Activated CD8-positive, alpha-beta T cell treated with anti-CD3 and anti-CD28 coated beads for 36 hours (primary cell): ENCODE measurements around the gene SGMS1. TPM values are rescaled to one million over a fixed set of nuclear protein-coding genes. Genes with fewer than 3 reads are reported as not detected.
"Not testable (repeated sequence)": the region's sequence is repeated elsewhere in the genome, so short reads cannot be mapped to it uniquely, and the experiment has no call there.

Source experiments
- ATAC-seq: fragments of 200-7000 bp; cut with Tn5 transposase; one replicate; pipeline ENCODE4 v1.10.0; 2021; ENCODE audit warnings: mild to moderate bottlenecking, moderate library complexity
- CTCF ChIA-PET: fragments of 350-600 bp; sonication (Branson Sonifier 250); formaldehyde crosslinking; loops from one replicate; lab custom pipeline; 2021; ENCODE audit warnings: antibody characterized with exemption; lab: Charles Lee
- POLR2A ChIA-PET: fragments of 350-600 bp; sonication (Branson Sonifier 250); formaldehyde crosslinking; loops from one replicate; lab custom pipeline; 2021; ENCODE audit warnings: antibody characterized with exemption; lab: Charles Lee
- DNase-seq: peaks from one replicate; pipeline ENCODE4 v3.0.0-alpha.2; 2020
- H3K27ac Mint-ChIP-seq: one replicate; pipeline ENCODE4 v1.8.0; 2021; ENCODE audit warnings: mild to moderate bottlenecking, mixed read lengths
- H3K27me3 Mint-ChIP-seq: one replicate; pipeline ENCODE4 v1.8.0; 2021; ENCODE audit warnings: mixed read lengths
- H3K36me3 Mint-ChIP-seq: one replicate; pipeline ENCODE4 v1.8.0; 2021; ENCODE audit warnings: low read depth, mixed read lengths
- H3K4me1 Mint-ChIP-seq: one replicate; pipeline ENCODE4 v1.8.0; 2021; ENCODE audit warnings: low read depth, mixed read lengths
- H3K4me3 Mint-ChIP-seq: one replicate; pipeline ENCODE4 v1.8.0; 2021; ENCODE audit warnings: mild to moderate bottlenecking, moderate library complexity, mixed read lengths
- H3K9me3 Mint-ChIP-seq: one replicate; pipeline ENCODE4 v1.8.0; 2021; ENCODE audit warnings: mixed read lengths
- intact Hi-C: fragments of 100-400 bp; cut with micrococcal nuclease; formaldehyde crosslinking; loops from one replicate; pipeline ENCODE4 v1.10.0; 2022
- total RNA-seq, 2 experiments: library from RNA; stranded (reverse); gene quantifications; one replicate each; pipeline ENCODE4 v1.2.3, GENCODE V29; 2021
- TF ChIP-seq, protein P1 (sequence below): fragments of 200-600 bp; IDR thresholded peaks from one replicate; pipeline ENCODE4 v1.8.0; 2022; ENCODE audit warnings: antibody characterized with exemption, mild to moderate bottlenecking

Gene SGMS1
- total RNA-seq, 2 experiments from 2014 or later, result 9.0 to 10.6 TPM

DNA sequence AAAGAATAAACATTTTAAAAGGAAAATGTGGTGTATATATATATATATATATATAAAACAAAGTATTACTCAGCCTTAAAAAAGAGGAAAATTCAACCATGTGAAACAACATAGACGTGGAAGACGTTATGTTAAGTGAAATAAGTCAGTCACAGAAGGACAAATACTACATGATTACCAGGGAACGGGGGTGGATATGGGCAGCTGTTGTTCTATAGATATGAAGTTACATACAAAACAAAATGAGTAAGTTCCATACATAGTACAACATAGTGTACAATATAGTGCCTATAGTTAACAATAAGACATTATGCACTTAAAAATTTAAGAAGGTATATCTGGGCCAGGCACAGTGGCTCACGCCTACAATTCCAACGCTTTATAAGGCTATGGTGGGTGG lies 48.8 kb downstream of the SGMS1 start:
- DNase-seq (no peak), ATAC-seq (no peak)
- POLR2A ChIA-PET, result no interaction called here
- no peaks in the 10 kb centered on the region for H3K9me3 Mint-ChIP-seq
- no peaks in the 10 kb centered on the region for H3K27me3 Mint-ChIP-seq
- H3K27ac Mint-ChIP-seq, result no peak overlapping the region
- TF ChIP-seq, protein P1, sequence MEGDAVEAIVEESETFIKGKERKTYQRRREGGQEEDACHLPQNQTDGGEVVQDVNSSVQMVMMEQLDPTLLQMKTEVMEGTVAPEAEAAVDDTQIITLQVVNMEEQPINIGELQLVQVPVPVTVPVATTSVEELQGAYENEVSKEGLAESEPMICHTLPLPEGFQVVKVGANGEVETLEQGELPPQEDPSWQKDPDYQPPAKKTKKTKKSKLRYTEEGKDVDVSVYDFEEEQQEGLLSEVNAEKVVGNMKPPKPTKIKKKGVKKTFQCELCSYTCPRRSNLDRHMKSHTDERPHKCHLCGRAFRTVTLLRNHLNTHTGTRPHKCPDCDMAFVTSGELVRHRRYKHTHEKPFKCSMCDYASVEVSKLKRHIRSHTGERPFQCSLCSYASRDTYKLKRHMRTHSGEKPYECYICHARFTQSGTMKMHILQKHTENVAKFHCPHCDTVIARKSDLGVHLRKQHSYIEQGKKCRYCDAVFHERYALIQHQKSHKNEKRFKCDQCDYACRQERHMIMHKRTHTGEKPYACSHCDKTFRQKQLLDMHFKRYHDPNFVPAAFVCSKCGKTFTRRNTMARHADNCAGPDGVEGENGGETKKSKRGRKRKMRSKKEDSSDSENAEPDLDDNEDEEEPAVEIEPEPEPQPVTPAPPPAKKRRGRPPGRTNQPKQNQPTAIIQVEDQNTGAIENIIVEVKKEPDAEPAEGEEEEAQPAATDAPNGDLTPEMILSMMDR, result no peak
- intact Hi-C loops, result no loop called here
- CTCF ChIA-PET, result no interaction called here
- H3K4me1 Mint-ChIP-seq, result peaks cover 46% of the 10 kb centered on the region
- H3K4me3 Mint-ChIP-seq, result no peak overlapping the region
- H3K36me3 Mint-ChIP-seq, result no peaks in the 10 kb centered on the region

DNA sequence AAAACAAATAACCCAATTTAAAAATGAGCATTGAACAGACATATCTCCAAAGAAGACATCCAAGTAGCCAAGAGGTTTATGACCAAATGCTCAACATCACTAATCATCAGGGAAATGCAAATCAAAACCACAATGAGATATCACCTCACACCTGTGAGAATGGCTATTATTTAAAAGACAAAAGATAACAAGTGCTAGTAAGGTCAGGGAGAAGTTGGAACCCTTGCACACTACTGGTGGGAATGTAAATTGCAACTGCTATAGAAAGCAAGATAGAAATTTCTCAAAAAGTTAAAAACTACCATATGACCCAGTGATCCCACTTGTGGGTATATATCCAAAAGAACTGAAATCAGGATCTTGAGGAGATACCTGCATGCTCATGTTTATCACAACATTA lies 49.5 kb downstream of the SGMS1 start:
- DNase-seq (no peak), ATAC-seq (no peak)
- Mint-ChIP-seq H3K4me1 (peaks cover 40% of the 10 kb centered on the region), H3K9me3 (no peaks in the 10 kb centered on the region), H3K4me3 (no peak overlapping the region), H3K36me3 (no peaks in the 10 kb centered on the region), H3K27ac (no peak overlapping the region), H3K27me3 (no peaks in the 10 kb centered on the region)
- TF ChIP-seq, protein P1, result no peak
- intact Hi-C loops, result no loop called here
- ChIA-PET CTCF (interaction anchor here (1.1 to 1.6 kb wide), 2 partner anchors 8 to 17 kb away, joined by 3 to 4 read pairs; no protein-coding TSS in a partner anchor), POLR2A (no interaction called here)

DNA sequence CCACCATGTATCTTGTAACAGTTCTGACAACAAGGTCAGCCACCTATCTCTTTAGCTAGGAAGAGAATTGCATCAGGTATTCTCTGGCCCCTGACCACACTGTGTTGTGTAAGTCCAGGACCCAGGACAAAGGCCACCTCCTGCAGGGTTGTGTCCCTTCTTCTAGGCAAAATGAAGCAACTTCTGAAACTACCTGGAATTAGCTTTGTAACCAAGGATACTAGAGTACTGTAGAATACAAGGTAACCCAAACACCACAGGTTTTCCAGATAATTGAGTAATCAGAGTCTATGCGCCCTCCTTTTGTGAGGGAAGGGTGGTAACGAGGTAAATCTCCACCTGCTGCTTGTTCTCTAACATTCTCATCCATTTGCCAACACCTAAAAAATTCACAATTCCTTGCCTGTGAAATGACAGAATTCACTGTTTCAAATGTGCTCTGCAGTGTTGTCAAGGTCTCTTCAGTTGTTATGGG lies 51.7 kb downstream of the SGMS1 start:
- intact Hi-C loops, result no loop called here
- Mint-ChIP-seq H3K27ac (no peak overlapping the region), H3K4me1 (peaks cover 31% of the 10 kb centered on the region), H3K4me3 (no peak overlapping the region), H3K9me3 (no peaks in the 10 kb centered on the region), H3K36me3 (peaks cover 4% of the 10 kb centered on the region), H3K27me3 (no peaks in the 10 kb centered on the region)
- ChIA-PET CTCF (interaction anchor here (1.2 to 2.0 kb wide), 2 partner anchors 9 to 42 kb away, joined by 3 to 5 read pairs; no protein-coding TSS in a partner anchor), POLR2A (no interaction called here)
- ATAC-seq, result no peak
- TF ChIP-seq, protein P1, result no peak
- no peak for DNase-seq

DNA sequence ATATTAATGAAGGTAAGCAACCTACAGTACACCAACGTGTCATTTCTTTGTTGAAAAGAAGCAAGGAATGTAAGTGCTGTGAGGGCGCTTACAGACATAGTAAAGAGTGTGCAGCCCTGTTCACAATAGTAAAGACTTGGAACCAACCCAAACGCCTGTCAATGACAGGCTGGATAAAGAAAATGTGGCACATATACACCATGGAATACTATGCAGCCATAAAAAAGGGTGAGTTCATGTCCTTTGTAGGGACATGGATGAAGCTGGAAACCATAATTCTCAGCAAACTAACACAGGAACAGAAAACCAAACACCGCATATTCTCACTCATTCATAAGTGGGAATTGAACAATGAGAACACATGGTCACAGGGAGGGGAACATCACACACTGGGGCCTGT lies 55.0 kb downstream of the SGMS1 start:
- CTCF ChIA-PET, result interaction anchor here (1.5 kb wide), 1 partner anchor 13 kb away, joined by 3 read pairs; no protein-coding TSS in a partner anchor

DNA sequence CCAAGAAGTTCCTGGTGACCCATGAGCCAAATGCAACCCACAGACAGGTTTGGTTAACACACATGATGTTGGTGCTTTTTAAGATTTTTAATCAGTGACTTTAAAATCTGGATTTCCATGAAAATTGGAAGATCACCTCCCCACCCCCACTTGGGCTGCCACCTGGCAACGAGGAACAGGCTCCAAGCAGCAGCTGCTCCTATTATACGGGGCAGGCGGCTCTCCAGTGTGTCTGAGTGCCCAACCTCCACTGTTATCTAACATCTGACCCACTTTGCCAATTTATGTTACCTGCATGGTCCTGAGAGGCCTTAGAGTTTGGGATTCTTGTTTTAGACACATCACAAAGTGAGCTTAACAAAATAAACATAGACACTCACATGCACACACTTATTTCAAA lies 56.4 kb downstream of the SGMS1 start:
- CTCF ChIA-PET, result no interaction called here
- DNase-seq (no peak), ATAC-seq (no peak)
- POLR2A ChIA-PET, result no interaction called here
- TF ChIP-seq, protein P1, result no peak
- no peaks in the 10 kb centered on the region for H3K27me3 Mint-ChIP-seq
- intact Hi-C loops, result no loop called here
- no peak overlapping the region for H3K27ac Mint-ChIP-seq
- H3K4me3 Mint-ChIP-seq, result no peak overlapping the region
- H3K36me3 Mint-ChIP-seq, result peaks cover 4% of the 10 kb centered on the region
- peaks cover 7% of the 10 kb centered on the region for H3K4me1 Mint-ChIP-seq
- no peaks in the 10 kb centered on the region for H3K9me3 Mint-ChIP-seq

More for the DNA sequence above, 55.0 kb downstream of the SGMS1 start:
- intact Hi-C loops, H3K27me3 Mint-ChIP-seq, DNase-seq, ATAC-seq, POLR2A ChIA-PET, H3K27ac Mint-ChIP-seq, H3K36me3 Mint-ChIP-seq, H3K9me3 Mint-ChIP-seq, H3K4me3 Mint-ChIP-seq: not testable (repeated sequence)
- peaks cover 15% of the 10 kb centered on the region for H3K4me1 Mint-ChIP-seq
